GM04503 (cell line): ENCODE measurements around the gene CETN1.

Source experiments
- DNase-seq: peaks from one replicate; pipeline ENCODE4 v3.0.0-alpha.2; 2012; ENCODE audit warnings: low read depth

The CETN1 gene

GRCh38 chr18:580154-580553 lies at the start of gene CETN1:
Gene CETN1, plus strand, starts transcription at chr18:580380. Its CDS starts 29 bp downstream, at chr18:580409.
- no peak for DNase-seq

- no peak for DNase-seq
Observed at GRCh38 chr18:532018-532417, 48.2 kb upstream of the CETN1 start.

GRCh38 chr18:532632-533031 lies 47.5 kb upstream of the CETN1 start:
- DNase-seq, result no peak

- no peak for DNase-seq
Observed at GRCh38 chr18:533995-534601, 46.1 kb upstream of the CETN1 start.

- DNase-seq, result no peak
Observed at GRCh38 chr18:543447-544078, 36.6 kb upstream of the CETN1 start.

- no peak for DNase-seq
Observed at GRCh38 chr18:549967-550366, 30.2 kb upstream of the CETN1 start.

- DNase-seq, result no peak
Observed at GRCh38 chr18:551404-552061, 28.6 kb upstream of the CETN1 start.

GRCh38 chr18:555705-556457 lies 24.3 kb upstream of the CETN1 start:
- DNase-seq, result no peak

GRCh38 chr18:564708-565561 lies 15.2 kb upstream of the CETN1 start:
- no peak for DNase-seq

GRCh38 chr18:565562-566061 lies 14.6 kb upstream of the CETN1 start:
- DNase-seq, result no peak

- no peak for DNase-seq
Observed at GRCh38 chr18:567122-567521, 13.1 kb upstream of the CETN1 start.

GRCh38 chr18:568731-569130 lies 11.4 kb upstream of the CETN1 start:
- DNase-seq, result no peak

- no peak for DNase-seq
Observed at GRCh38 chr18:570256-570655, 9.9 kb upstream of the CETN1 start.

GRCh38 chr18:570697-571096 lies 9.5 kb upstream of the CETN1 start:
- DNase-seq, result no peak

GRCh38 chr18:572091-572830 lies 7.9 kb upstream of the CETN1 start:
- no peak for DNase-seq

- no peak for DNase-seq
Observed at GRCh38 chr18:572831-573289, 7.3 kb upstream of the CETN1 start.

- DNase-seq, result no peak
Observed at GRCh38 chr18:573385-573784, 6.8 kb upstream of the CETN1 start.

GRCh38 chr18:574149-574860 lies 5.9 kb upstream of the CETN1 start:
- no peak for DNase-seq

- DNase-seq, result no peak
Observed at GRCh38 chr18:574865-575645, 5.1 kb upstream of the CETN1 start.
